Measurements from ENCODE around the gene C10orf120.

DNA sequence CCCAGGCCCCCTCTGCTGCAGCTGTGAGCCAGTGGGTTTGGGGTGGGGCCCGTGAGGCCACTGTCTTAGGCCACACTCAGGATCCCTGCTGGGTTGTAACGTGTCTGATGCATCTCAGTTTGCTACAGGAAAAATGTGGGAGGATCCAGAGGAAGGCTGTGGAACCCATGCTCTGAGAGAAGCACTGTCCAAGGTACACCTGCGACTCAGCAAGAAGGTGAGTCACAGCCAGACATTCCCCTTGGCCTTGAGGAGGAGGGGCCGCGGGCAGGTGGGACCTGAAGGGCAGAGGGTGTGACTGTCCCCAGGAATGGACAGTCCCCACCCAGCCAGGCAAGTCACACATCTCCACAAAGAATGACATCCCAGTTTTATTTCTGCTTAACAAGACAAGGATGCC lies 27.8 kb upstream of the C10orf120 start:
- TF ChIP-seq EZH2phosphoT487 (IDR thresholded peaks at IDR 0.05; ENCODE audit: insufficient read depth, low read depth): no peak
- no peak for TF ChIP-seq EZH2 (IDR thresholded peaks at IDR 0.05; ENCODE audit: insufficient read depth, poor library complexity, severe bottlenecking)
